Measurements from ENCODE around the gene KCNQ1OT1.
A peak's percentile ranks its signal among the peaks of the same experiment; 100 is the strongest.

Gene KCNQ1OT1

GRCh38 chr11:2699531-2700414 lies at the start of gene KCNQ1OT1:
Gene KCNQ1OT1 (minus strand): TSS chr11:2699994.
- H2AFZ ChIP-seq (ENCODE audit: low read depth, low read length) = peak within 1 kb of the TSS; percentile 40
- no peaks in the 10 kb centered on the region for H3K27me3 ChIP-seq (ENCODE audit: insufficient read depth, low read length)
- peak within 1 kb of the TSS; percentile 74 for H3K4me3 ChIP-seq (ENCODE audit: low read length)
- H3K9me3 ChIP-seq (ENCODE audit: low read length) = no peaks in the 10 kb centered on the region
- no peaks in the 10 kb centered on the region for H3K36me3 ChIP-seq (ENCODE audit: insufficient read depth, low read length)
- H3K4me1 ChIP-seq (ENCODE audit: insufficient read depth, low read length) = peaks cover 30% of the 10 kb centered on the region

- Histone ChIP-seq H3K36me3 (ENCODE audit: insufficient read depth, low read length) (no peaks in the 10 kb centered on the region), H3K4me3 (ENCODE audit: low read length) (no peak overlapping the region), H3K9me3 (ENCODE audit: low read length) (no peaks in the 10 kb centered on the region), H2AFZ (ENCODE audit: low read depth, low read length) (no peak overlapping the region), H3K4me1 (ENCODE audit: insufficient read depth, low read length) (no peaks in the 10 kb centered on the region), H3K27me3 (ENCODE audit: insufficient read depth, low read length) (peaks cover under 1% of the 10 kb centered on the region)
Measured at GRCh38 chr11:2748814-2749554, 49.2 kb upstream of the KCNQ1OT1 start.

GRCh38 chr11:2748061-2748813 lies 48.4 kb upstream of the KCNQ1OT1 start:
- Histone ChIP-seq H3K4me1 (ENCODE audit: insufficient read depth, low read length) (no peaks in the 10 kb centered on the region), H2AFZ (ENCODE audit: low read depth, low read length) (no peak overlapping the region), H3K36me3 (ENCODE audit: insufficient read depth, low read length) (no peaks in the 10 kb centered on the region), H3K9me3 (ENCODE audit: low read length) (no peaks in the 10 kb centered on the region), H3K27me3 (ENCODE audit: insufficient read depth, low read length) (peaks cover 6% of the 10 kb centered on the region), H3K4me3 (ENCODE audit: low read length) (no peak overlapping the region)

- no peak overlapping the region for H3K4me3 ChIP-seq (ENCODE audit: low read length)
- H2AFZ ChIP-seq (ENCODE audit: low read depth, low read length) = no peak overlapping the region
- no peaks in the 10 kb centered on the region for H3K9me3 ChIP-seq (ENCODE audit: low read length)
- peaks cover 10% of the 10 kb centered on the region for H3K27me3 ChIP-seq (ENCODE audit: insufficient read depth, low read length)
- H3K4me1 ChIP-seq (ENCODE audit: insufficient read depth, low read length) = no peaks in the 10 kb centered on the region
- H3K36me3 ChIP-seq (ENCODE audit: insufficient read depth, low read length) = no peaks in the 10 kb centered on the region
Measured at GRCh38 chr11:2747248-2748027, 47.6 kb upstream of the KCNQ1OT1 start.

- Histone ChIP-seq H3K9me3 (ENCODE audit: low read length) (no peaks in the 10 kb centered on the region), H3K4me3 (ENCODE audit: low read length) (no peak overlapping the region), H3K36me3 (ENCODE audit: insufficient read depth, low read length) (no peaks in the 10 kb centered on the region), H2AFZ (ENCODE audit: low read depth, low read length) (no peak overlapping the region), H3K27me3 (ENCODE audit: insufficient read depth, low read length) (peaks cover 12% of the 10 kb centered on the region), H3K4me1 (ENCODE audit: insufficient read depth, low read length) (no peaks in the 10 kb centered on the region)
Measured at GRCh38 chr11:2746401-2747247, 46.8 kb upstream of the KCNQ1OT1 start.

- no peaks in the 10 kb centered on the region for H3K9me3 ChIP-seq (ENCODE audit: low read length)
- H3K4me3 ChIP-seq (ENCODE audit: low read length) = no peak overlapping the region
- peaks cover 12% of the 10 kb centered on the region for H3K27me3 ChIP-seq (ENCODE audit: insufficient read depth, low read length)
- no peak overlapping the region for H2AFZ ChIP-seq (ENCODE audit: low read depth, low read length)
- no peaks in the 10 kb centered on the region for H3K4me1 ChIP-seq (ENCODE audit: insufficient read depth, low read length)
- no peaks in the 10 kb centered on the region for H3K36me3 ChIP-seq (ENCODE audit: insufficient read depth, low read length)
Measured at GRCh38 chr11:2745511-2745910, 45.7 kb upstream of the KCNQ1OT1 start.

GRCh38 chr11:2744166-2744565 lies 44.4 kb upstream of the KCNQ1OT1 start:
- no peak overlapping the region for H2AFZ ChIP-seq (ENCODE audit: low read depth, low read length)
- no peaks in the 10 kb centered on the region for H3K36me3 ChIP-seq (ENCODE audit: insufficient read depth, low read length)
- H3K4me3 ChIP-seq (ENCODE audit: low read length) = no peak overlapping the region
- no peaks in the 10 kb centered on the region for H3K9me3 ChIP-seq (ENCODE audit: low read length)
- no peaks in the 10 kb centered on the region for H3K4me1 ChIP-seq (ENCODE audit: insufficient read depth, low read length)
- H3K27me3 ChIP-seq (ENCODE audit: insufficient read depth, low read length) = peaks cover 12% of the 10 kb centered on the region

- Histone ChIP-seq H3K27me3 (ENCODE audit: insufficient read depth, low read length) (peaks cover 12% of the 10 kb centered on the region), H3K36me3 (ENCODE audit: insufficient read depth, low read length) (no peaks in the 10 kb centered on the region)
Measured at GRCh38 chr11:2743427-2744110, 43.8 kb upstream of the KCNQ1OT1 start.

GRCh38 chr11:2742611-2743426 lies 43.0 kb upstream of the KCNQ1OT1 start:
- no peak overlapping the region for H3K4me3 ChIP-seq (ENCODE audit: low read length)
- peaks cover 12% of the 10 kb centered on the region for H3K27me3 ChIP-seq (ENCODE audit: insufficient read depth, low read length)
- no peak overlapping the region for H2AFZ ChIP-seq (ENCODE audit: low read depth, low read length)
- no peaks in the 10 kb centered on the region for H3K36me3 ChIP-seq (ENCODE audit: insufficient read depth, low read length)
- H3K4me1 ChIP-seq (ENCODE audit: insufficient read depth, low read length) = no peaks in the 10 kb centered on the region
- H3K9me3 ChIP-seq (ENCODE audit: low read length) = no peaks in the 10 kb centered on the region

More at GRCh38 chr11:2743427-2744110, 43.8 kb upstream of the KCNQ1OT1 start:
- Histone ChIP-seq H3K9me3 (ENCODE audit: low read length) (no peaks in the 10 kb centered on the region), H3K4me3 (ENCODE audit: low read length) (no peak overlapping the region), H3K4me1 (ENCODE audit: insufficient read depth, low read length) (no peaks in the 10 kb centered on the region), H2AFZ (ENCODE audit: low read depth, low read length) (no peak overlapping the region)

- Histone ChIP-seq H3K4me3 (ENCODE audit: low read length) (no peak overlapping the region), H3K4me1 (ENCODE audit: insufficient read depth, low read length) (no peaks in the 10 kb centered on the region), H3K36me3 (ENCODE audit: insufficient read depth, low read length) (no peaks in the 10 kb centered on the region), H3K9me3 (ENCODE audit: low read length) (no peaks in the 10 kb centered on the region), H3K27me3 (ENCODE audit: insufficient read depth, low read length) (peaks cover 12% of the 10 kb centered on the region), H2AFZ (ENCODE audit: low read depth, low read length) (no peak overlapping the region)
Measured at GRCh38 chr11:2742201-2742600, 42.4 kb upstream of the KCNQ1OT1 start.
